ENCODE results near the gene DENND2D. TPM values are rescaled to one million over a fixed set of nuclear protein-coding genes. Genes with fewer than 3 reads are reported as not detected.

The DENND2D gene
- total RNA-seq, 1 donor: 4.7 TPM

DNA sequence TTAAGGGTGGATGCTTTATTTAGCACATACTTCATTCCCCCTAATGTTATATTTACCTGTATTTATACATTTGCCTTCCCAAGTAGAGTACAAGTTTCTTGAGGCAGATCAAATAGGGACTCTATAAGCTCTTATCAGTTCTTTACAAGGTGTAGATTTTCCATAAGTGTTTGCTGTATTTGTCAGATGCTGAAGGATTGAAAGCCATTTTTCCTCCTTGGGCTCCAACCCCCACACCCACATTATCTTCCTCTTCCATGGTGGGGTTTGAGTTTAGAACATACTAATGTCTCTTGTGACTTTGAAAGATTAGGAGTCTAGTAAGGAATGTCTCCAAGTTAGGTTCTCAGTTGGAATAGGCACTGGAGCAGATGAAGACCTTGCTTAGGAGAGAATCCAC, 24.6 kb upstream of the DENND2D start:
- DNase-seq (ENCODE audit: insufficient read length, low spot score, missing footprints): no peak
- H4K20me1 ChIP-seq (ENCODE audit: insufficient read depth, low read length): no peaks in the 10 kb centered on the region
- H3K4me3 ChIP-seq (ENCODE audit: insufficient read depth, low read length): no peak overlapping the region
- H3K79me2 ChIP-seq (ENCODE audit: insufficient read depth, low read length): no peaks in the 10 kb centered on the region
- no peak overlapping the region for H3K4me2 ChIP-seq (ENCODE audit: insufficient read depth, low read length)
- peaks cover 29% of the 10 kb centered on the region for H3K4me1 ChIP-seq (ENCODE audit: insufficient read depth, low read length)
- no peak overlapping the region for H3K27ac ChIP-seq (ENCODE audit: low read depth, low read length)
- no peaks in the 10 kb centered on the region for H3K9me3 ChIP-seq (ENCODE audit: low read depth, low read length)
- TF ChIP-seq, protein P1, sequence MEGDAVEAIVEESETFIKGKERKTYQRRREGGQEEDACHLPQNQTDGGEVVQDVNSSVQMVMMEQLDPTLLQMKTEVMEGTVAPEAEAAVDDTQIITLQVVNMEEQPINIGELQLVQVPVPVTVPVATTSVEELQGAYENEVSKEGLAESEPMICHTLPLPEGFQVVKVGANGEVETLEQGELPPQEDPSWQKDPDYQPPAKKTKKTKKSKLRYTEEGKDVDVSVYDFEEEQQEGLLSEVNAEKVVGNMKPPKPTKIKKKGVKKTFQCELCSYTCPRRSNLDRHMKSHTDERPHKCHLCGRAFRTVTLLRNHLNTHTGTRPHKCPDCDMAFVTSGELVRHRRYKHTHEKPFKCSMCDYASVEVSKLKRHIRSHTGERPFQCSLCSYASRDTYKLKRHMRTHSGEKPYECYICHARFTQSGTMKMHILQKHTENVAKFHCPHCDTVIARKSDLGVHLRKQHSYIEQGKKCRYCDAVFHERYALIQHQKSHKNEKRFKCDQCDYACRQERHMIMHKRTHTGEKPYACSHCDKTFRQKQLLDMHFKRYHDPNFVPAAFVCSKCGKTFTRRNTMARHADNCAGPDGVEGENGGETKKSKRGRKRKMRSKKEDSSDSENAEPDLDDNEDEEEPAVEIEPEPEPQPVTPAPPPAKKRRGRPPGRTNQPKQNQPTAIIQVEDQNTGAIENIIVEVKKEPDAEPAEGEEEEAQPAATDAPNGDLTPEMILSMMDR (IDR thresholded peaks at IDR 0.05; ENCODE audit: extremely low read depth, low read depth, low read length): no peak
- H3K27me3 ChIP-seq (ENCODE audit: insufficient read depth, low read length): no peaks in the 10 kb centered on the region
- no peak overlapping the region for H2AFZ ChIP-seq (ENCODE audit: low read length)
- no peaks in the 10 kb centered on the region for H3K36me3 ChIP-seq (ENCODE audit: insufficient read depth, low read length)

DNA sequence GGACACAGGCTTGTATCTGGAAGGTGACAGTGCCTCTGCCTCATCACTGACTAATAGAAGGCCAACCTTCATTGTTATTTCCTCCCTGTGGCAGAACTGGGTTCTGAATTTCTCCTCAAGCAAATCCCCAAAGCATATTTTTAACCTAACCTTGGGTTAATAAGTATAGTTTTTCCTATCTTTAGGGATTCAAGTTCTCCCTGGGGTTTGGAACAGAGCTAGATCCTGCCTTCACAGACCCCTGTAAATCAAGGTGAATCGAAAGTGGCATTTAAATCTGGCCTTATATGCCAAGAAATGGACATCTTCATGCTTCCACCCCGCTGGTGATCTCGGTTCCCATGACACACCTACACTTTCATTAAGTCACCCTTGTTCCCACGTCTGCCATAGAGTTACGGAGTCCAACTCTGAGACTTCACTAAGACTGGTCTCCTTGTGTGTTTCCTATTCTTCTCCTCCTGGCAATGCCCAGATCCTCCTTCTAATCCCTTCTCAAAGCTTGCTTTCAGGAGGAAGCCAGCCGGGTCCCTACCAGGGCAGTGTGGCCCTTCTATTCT, 22.8 kb upstream of the DENND2D start:
- H3K27ac ChIP-seq (ENCODE audit: low read depth, low read length): no peak overlapping the region
- H4K20me1 ChIP-seq (ENCODE audit: insufficient read depth, low read length): no peaks in the 10 kb centered on the region
- H3K4me3 ChIP-seq (ENCODE audit: insufficient read depth, low read length): no peak overlapping the region
- no peaks in the 10 kb centered on the region for H3K9me3 ChIP-seq (ENCODE audit: low read depth, low read length)
- peak; percentile 81 for DNase-seq (ENCODE audit: insufficient read length, low spot score, missing footprints)
- H3K27me3 ChIP-seq (ENCODE audit: insufficient read depth, low read length): no peaks in the 10 kb centered on the region
- H2AFZ ChIP-seq (ENCODE audit: low read length): no peak overlapping the region
- no peaks in the 10 kb centered on the region for H3K79me2 ChIP-seq (ENCODE audit: insufficient read depth, low read length)
- TF ChIP-seq, protein P1 (IDR thresholded peaks at IDR 0.05; ENCODE audit: extremely low read depth, low read depth, low read length): no peak
- no peak overlapping the region for H3K4me2 ChIP-seq (ENCODE audit: insufficient read depth, low read length)
- no peaks in the 10 kb centered on the region for H3K36me3 ChIP-seq (ENCODE audit: insufficient read depth, low read length)
- peaks cover 20% of the 10 kb centered on the region for H3K4me1 ChIP-seq (ENCODE audit: insufficient read depth, low read length)

DNA sequence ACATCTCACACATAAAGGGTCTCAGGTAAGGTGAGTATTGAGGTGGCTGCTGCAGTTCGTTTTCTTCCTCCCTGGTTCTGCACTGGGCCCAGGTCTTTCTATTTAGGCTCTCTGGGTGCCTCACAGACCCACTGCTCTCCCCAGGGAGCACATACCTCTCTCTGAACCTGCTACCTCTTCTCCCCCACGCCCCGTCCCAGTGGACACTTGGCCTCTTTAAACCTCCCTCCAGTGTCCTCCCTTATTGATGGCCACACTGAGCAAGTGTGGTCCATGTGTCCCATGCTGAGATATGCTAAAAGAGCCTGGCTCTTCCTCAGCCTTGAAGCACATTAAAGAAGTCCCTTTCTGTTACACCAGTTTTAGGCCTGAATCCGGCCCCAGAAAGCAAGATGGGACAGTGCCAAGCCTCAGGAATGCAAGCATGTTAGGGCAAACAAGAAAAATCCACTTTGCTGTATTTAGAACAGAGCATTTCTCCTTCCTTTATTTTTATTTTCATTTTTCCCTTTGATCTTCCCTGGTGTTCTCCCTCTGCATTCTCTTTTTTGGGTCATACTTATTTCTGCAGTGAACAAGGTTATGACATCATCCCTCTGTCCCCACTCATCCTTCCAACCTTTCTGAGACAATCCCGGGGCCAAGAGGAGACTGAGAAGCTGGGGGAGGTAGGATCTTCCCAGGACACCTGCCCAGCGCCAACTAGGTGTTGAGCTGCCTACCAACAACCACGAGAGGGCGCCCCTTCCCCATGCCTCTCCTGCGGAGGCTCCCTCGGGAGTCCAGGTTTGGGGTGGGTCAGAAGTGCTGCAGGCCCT, 22.1 kb upstream of the DENND2D start:
- Histone ChIP-seq H2AFZ (ENCODE audit: low read length) (no peak overlapping the region), H3K36me3 (ENCODE audit: insufficient read depth, low read length) (no peaks in the 10 kb centered on the region), H3K9me3 (ENCODE audit: low read depth, low read length) (no peaks in the 10 kb centered on the region), H4K20me1 (ENCODE audit: insufficient read depth, low read length) (no peaks in the 10 kb centered on the region), H3K4me2 (ENCODE audit: insufficient read depth, low read length) (no peak overlapping the region), H3K27me3 (ENCODE audit: insufficient read depth, low read length) (no peaks in the 10 kb centered on the region), H3K27ac (ENCODE audit: low read depth, low read length) (no peak overlapping the region), H3K4me1 (ENCODE audit: insufficient read depth, low read length) (peaks cover 13% of the 10 kb centered on the region), H3K79me2 (ENCODE audit: insufficient read depth, low read length) (no peaks in the 10 kb centered on the region), H3K4me3 (ENCODE audit: insufficient read depth, low read length) (no peak overlapping the region)
- peak; percentile 70 for DNase-seq (ENCODE audit: insufficient read length, low spot score, missing footprints)
- TF ChIP-seq, protein P1 (IDR thresholded peaks at IDR 0.05; ENCODE audit: extremely low read depth, low read depth, low read length): peak; percentile 93

DNA sequence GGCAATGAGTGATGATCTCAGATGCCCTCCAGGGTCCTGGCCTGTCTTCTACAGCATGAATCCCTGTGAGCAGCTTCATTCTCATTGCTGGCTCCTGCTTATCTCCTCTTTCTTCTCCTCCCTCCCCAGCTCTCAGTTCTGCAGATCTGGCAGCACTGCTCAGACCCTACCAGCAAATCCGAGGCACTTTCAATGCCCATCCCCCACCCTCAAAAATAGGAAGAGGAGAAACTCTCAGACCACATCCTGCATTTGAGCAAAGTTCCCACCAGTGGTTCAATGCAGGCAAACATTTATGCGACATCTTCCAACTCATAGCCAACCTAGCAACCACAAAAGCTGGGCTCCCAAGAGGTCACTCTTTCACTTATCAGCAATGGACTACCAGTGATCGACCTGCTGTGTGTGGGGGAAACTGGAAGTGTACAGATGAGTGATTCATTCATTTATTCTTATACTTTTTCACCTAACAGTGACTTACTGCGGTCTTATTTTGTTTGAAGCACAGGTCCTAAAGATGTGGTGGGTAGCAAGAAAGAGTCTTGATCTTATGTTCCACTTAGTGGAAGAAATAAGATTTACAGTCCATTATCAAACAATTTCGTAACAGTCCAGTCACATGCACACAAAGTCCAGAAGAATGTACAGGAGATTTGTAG, 21.3 kb upstream of the DENND2D start:
- Histone ChIP-seq H3K9me3 (ENCODE audit: low read depth, low read length) (no peaks in the 10 kb centered on the region), H2AFZ (ENCODE audit: low read length) (no peak overlapping the region), H3K4me2 (ENCODE audit: insufficient read depth, low read length) (no peak overlapping the region), H4K20me1 (ENCODE audit: insufficient read depth, low read length) (no peaks in the 10 kb centered on the region), H3K27me3 (ENCODE audit: insufficient read depth, low read length) (no peaks in the 10 kb centered on the region), H3K27ac (ENCODE audit: low read depth, low read length) (no peak overlapping the region), H3K4me3 (ENCODE audit: insufficient read depth, low read length) (no peak overlapping the region), H3K36me3 (ENCODE audit: insufficient read depth, low read length) (no peaks in the 10 kb centered on the region), H3K79me2 (ENCODE audit: insufficient read depth, low read length) (no peaks in the 10 kb centered on the region), H3K4me1 (ENCODE audit: insufficient read depth, low read length) (peaks cover 8% of the 10 kb centered on the region)
- TF ChIP-seq, protein P1 (IDR thresholded peaks at IDR 0.05; ENCODE audit: extremely low read depth, low read depth, low read length): no peak
- DNase-seq (ENCODE audit: insufficient read length, low spot score, missing footprints): no peak
